HG03095 (cell line): ENCODE data around the gene NUSAP1.
A peak's percentile ranks its signal among the peaks of the same experiment; 100 is the strongest.
"Not testable (repeated sequence)": the region's sequence is repeated elsewhere in the genome, so short reads cannot be mapped to it uniquely, and the experiment has no call there.

Experiments used
- ATAC-seq: cut with Tn5 transposase; IDR thresholded peaks from one replicate; pipeline ENCODE4 v1.9.1; 2021; ENCODE audit warnings: moderate library complexity; ENCODE audit not compliant: unreplicated experiment

NUSAP1 gene, protein sequence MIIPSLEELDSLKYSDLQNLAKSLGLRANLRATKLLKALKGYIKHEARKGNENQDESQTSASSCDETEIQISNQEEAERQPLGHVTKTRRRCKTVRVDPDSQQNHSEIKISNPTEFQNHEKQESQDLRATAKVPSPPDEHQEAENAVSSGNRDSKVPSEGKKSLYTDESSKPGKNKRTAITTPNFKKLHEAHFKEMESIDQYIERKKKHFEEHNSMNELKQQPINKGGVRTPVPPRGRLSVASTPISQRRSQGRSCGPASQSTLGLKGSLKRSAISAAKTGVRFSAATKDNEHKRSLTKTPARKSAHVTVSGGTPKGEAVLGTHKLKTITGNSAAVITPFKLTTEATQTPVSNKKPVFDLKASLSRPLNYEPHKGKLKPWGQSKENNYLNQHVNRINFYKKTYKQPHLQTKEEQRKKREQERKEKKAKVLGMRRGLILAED

DNA sequence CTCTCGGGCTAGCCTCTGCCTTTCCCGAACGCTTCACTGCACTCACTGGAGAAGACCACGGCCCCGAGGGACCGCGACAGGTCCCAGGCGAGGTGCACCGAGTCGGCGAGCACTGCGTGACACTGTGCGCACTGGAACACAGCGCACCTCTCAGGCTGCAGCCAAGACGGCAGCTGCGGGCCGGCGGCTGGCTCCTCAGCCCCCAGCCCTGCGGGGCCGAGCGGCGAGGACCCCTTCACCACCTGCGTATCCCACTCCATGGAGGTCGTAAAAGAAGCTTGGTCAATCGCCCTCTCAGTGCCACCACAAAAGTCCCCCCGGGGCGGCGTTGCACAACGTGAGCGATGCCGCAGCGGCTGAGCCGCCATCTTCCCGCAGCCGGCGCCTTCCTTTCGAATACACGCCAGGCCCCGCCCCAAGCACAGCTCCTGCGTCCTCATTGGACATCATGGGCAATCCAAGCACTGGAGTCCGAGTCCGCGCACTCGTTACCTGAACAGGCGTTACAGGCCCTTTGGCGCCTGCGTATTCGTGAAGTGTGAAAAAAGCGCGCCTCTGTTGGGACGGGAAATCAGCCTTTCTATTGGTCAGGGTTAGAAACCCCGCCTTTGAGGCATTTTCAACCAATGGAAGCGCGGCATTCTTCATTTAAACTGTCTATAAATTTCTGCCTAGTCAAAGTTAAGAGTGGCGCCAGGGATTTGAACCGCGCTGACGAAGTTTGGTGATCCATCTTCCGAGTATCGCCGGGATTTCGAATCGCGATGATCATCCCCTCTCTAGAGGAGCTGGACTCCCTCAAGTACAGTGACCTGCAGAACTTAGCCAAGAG is at the start of gene NUSAP1, which contains the start of gene OIP5:
Gene NUSAP1 (plus strand): TSS at position 688 of the 832 bp plus-strand sequence. CDS start 77 bp downstream, at position 765.
Gene OIP5 (minus strand): TSS at position 398 of the 832 bp plus-strand sequence. CDS start 30 bp downstream, at position 368.
- peak; percentile 80 for ATAC-seq

GRCh38 chr15:41282980-41283652 is 49.6 kb upstream of the NUSAP1 start:
- ATAC-seq: not testable (repeated sequence)

GRCh38 chr15:41283653-41284426 is 48.8 kb upstream of the NUSAP1 start:
- ATAC-seq: peak; percentile 93

GRCh38 chr15:41284427-41285177 is 48.1 kb upstream of the NUSAP1 start:
- ATAC-seq: no peak

DNA sequence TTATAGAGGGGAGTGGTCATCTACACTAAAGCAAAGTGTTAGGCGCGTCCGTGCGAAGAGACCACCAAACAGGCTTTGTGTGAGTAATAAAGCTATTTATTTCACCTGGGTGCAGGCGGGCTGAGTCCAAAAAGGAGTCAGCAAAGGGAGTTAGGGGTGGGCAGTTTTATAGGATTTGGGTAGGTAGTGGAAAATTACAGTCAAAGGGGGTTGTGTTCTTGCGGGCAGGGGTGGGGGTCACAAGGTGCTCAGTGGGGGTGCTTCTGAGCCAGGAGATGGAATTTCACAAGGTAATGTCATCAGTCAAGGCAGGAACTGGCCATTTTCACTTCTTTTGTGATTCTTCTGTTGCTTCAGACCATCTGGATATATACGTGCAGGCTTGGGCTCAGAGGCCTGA is 47.4 kb upstream of the NUSAP1 start:
- no peak for ATAC-seq

DNA sequence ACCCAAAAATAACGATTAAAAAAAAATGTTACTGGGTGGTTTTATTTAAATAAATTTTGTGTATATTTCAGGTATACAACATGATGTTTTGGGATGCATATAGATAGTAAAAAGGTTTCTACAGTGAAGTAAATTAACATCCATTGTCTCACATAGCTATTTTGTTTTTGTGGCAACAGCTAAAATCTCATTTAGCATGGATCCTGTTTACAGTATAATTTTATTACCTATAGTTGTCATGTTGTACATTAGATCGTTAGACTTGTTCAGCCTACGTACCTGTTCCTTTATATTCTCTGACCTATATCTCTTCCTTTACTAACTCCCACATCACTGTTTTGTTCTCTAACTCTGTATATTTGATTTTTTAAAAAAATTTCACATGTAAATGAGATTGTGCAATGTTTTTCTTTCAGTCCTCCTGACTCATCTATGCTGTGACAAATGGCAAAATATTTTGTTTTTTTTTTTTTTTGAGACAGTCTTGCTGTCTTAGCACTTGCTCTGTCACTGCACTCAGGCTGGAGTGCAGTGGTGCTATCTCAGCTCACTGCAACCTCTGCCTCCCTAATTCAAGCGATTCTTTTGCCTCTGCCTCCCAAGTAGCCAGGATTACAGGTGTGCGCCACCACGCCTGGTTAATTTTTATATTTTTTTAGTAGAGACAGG is 45.9 kb upstream of the NUSAP1 start:
- no peak for ATAC-seq

GRCh38 chr15:41288464-41288863 is 44.2 kb upstream of the NUSAP1 start:
- no peak for ATAC-seq

- ATAC-seq: no peak
Measured at GRCh38 chr15:41289953-41290352, 42.7 kb upstream of the NUSAP1 start.

DNA sequence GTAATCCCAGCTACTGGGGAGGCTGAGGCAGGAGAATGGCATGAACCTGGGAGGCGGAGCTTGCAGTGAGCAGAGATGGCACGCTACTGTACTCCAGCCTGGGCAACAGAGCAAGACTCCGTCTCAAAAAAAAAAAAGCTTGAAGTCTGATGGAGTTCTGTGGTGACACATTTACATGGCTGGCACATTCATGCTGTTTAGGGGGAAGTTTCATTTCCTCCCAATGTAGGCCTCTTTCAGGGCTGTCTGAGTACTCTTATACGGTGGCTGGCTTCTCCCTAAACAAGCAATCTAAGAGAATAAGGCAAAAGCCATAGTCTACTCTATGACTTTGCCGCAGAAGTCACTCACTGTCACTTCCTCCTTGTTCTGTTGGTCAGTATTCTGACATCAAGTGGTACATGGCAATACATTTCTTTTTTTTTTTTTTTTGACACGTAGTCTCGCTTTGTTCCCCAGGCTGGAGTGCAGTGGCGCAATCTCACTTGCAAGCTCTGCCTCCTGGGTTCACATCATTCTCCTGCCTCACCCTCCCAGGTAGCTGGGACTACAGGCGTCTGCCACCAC is 41.5 kb upstream of the NUSAP1 start:
- no peak for ATAC-seq

- no peak for ATAC-seq
Measured at GRCh38 chr15:41292521-41292920, 40.2 kb upstream of the NUSAP1 start.

DNA sequence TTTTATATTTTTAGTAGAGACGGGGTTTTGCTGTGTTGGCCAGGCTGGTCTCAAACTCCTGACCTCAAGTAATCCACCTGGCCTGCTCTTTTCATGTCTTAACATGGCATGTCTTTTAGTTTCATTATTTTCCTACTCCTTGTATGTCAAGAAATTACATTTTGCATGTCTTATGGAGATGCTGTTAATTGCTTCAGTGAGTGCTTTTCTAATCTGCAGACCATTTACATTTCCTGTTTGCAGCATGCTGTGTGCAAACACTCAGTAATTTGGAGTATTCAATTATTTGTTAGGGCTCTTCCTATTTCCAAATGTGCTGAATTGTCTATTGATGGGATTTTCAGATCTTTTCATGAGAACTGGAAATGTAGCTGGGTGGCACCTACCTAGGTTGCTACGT is 31.5 kb upstream of the NUSAP1 start:
- not testable (repeated sequence) for ATAC-seq

GRCh38 chr15:41301587-41301986 is 31.1 kb upstream of the NUSAP1 start:
- no peak for ATAC-seq

GRCh38 chr15:41304149-41304770 is 28.4 kb upstream of the NUSAP1 start:
- ATAC-seq: no peak

DNA sequence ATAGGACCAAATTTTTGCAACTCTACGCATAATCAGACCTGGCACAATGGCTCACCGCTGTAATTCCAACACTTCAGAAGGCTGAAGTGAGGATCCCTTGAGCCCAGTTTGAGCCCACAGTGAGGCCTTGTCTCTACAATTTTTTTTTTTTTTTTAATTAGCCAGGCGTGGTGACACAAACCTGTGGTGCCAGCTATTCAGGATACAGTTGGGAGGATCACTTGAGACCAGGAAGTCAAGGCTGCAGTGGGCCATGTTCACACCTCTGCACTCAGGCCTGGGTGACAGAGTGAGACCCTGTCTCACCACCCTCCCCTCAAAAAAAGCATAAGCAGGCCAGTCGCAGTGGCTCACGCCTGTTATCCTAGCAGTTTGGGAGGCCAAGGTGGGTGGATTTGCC is 25.0 kb upstream of the NUSAP1 start:
- ATAC-seq: no peak

- ATAC-seq: no peak
Measured at GRCh38 chr15:41309226-41309905, 23.3 kb upstream of the NUSAP1 start.

GRCh38 chr15:41320805-41321330 is 11.8 kb upstream of the NUSAP1 start:
- ATAC-seq: not testable (repeated sequence)

- ATAC-seq: no peak
Measured at GRCh38 chr15:41323611-41324010, 9.1 kb upstream of the NUSAP1 start.

DNA sequence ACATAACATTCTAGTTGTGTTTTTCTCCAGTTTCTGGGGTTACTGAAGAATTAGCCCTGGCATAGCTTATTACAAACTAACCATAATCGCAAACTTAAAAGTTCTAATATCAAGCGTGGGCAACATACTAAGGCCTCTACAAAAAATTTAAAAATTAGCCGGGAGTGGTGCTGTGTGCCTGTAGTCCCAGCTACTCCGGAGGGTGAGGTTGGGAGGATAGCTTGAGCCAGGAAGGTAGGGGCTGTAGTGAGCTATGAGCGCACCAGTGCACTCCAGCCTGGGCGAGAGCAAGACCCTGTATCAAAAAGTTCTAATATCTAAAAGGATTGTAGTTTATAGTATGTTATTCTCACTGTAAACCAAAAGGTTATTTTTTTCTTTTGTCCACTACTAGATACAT is 1.4 kb upstream of the NUSAP1 start:
- no peak for ATAC-seq
